HG03159 (cell line): ENCODE data around the gene RASEF.

Experiments
- ATAC-seq: cut with Tn5 transposase; IDR thresholded peaks from one replicate; pipeline ENCODE4 v1.9.1; 2021; ENCODE audit warnings: mild to moderate bottlenecking, moderate library complexity; ENCODE audit not compliant: unreplicated experiment

The RASEF gene

DNA sequence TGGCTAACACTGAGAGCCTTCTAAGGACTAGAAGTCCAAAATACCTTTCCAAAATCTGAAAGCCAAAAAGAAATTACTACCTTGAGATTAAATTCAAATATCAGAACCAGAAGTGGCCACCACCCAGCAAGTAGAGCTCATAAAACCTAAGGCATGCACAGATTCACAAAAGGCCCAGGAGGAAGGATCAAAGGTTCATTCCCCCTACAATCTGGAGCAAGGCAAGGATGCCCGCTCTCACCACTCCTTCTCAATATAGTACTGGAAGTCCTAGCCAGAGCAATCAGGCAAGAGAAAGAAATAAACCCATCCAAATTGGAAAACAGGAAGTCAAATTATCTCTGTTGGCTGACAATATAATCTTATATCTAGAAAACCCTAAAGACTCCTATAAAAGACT is 6.0 kb downstream of the RASEF start:
- no peak for ATAC-seq

DNA sequence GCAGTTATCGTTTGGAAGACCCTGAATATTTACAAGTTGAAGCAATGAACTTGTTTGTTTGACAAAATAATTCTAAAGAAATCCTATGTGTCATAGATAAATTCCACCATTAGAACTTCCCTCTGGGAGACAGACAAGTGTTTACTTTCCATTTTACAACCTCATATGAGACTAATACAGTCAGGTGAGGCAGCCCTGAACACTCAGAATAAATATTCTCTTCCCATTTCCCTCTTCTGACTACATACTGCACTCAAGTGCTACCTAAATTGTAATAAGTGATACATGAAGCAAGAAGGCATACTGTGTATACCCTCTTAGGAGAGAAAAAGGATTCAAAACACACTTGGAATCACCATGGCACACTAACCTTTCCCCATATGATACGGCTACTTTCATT is 6.8 kb downstream of the RASEF start:
- no peak for ATAC-seq

DNA sequence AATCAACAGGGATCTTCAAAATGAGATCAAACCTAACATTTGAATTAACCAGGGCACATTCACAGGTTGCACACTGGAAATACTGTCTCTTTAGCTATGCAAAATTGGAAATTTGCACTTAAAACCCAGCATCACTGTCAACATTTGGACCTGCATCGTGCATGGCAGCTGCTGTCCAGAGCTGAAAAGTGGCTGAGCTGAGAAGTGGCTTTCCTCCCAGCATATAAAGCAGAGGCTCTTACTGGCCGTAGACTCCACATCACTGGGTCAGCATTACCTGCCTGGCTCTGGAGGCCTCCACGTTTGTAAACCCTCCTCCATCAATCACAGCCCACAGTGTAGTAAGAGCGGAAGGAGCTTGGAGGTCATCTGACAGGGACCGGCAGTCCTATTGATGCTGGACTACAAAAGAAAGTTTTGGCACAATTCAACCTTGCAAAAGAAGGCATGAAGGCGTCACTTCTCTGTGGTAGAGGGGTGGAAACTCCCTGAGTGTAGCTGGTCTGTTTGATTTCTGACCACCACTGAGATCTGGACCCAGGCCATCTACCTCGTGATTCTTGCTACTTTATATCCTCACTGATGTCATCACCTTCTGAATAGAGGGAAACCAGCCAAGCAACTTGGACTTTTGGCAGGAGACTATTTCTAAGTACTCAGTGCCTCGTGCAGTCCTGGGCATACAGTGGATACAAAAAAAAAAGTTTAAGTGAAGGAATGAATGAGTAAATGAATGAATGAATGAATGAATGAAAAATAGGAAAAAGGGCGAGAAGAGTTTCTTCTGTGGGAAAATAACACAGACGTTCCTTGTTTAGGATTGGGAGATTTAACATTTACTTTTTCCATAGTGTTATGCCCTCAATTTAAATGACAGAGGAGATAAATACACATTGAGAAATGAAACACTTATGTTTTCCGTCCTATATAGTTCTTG is 14.8 kb downstream of the RASEF start:
- ATAC-seq: no peak

DNA sequence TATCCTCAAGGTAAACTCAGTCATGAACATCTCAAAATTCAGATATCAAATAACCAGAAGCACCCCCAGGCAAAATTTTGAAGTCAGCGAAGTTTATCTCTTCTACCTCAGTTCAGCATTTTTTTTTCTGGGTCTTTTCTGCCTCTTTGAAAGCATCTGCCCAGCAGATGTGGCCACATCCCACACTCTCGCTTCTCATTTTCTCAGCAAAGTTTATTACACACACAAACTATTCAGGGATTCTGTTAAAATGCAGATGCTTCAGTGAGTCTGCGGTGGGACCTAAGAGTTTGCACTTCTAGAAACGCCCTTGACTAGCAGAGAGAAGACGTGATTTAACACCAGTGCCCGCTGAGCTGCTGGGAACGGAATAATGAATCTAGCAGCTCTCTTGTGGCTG is 19.3 kb downstream of the RASEF start:
- ATAC-seq: no peak

DNA sequence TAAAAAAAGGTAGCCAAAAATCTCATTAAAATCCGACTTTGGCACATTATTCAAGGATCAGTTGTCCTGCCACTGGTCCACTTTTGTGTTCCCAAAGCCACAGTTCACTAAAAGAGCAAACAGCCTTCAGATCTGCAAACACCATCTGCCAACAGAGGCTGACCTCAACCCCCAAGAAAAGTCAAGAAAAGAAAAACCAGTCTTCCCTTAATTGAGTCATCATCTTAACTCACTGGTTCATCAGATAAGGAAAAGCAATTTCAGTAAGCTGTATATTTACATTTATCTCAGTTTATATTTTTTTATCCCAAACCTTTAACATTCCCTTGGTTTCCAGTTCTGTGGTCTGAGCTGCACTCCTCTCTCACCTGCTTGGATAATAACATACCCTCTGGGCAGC is 21.2 kb downstream of the RASEF start:
- ATAC-seq: no peak

DNA sequence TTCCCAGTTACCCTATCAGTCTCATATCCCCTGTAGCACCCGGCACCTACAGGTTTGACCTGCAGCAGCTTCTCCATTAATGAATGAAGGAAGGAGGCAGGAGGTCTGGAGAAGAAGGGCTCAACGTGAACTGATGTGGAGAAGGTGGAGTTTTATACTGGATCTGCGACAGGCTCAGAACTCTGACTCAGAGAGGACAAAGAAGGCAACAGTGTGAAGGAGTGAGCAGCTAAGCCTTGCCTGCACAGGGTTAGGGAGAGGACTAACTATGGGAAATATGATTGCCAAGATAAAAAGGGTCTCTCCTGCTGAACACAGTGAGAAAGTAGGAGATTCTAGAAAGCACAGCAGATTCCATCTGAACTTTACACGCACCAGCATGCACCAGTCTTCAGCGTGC is 23.6 kb downstream of the RASEF start:
- ATAC-seq: no peak

DNA sequence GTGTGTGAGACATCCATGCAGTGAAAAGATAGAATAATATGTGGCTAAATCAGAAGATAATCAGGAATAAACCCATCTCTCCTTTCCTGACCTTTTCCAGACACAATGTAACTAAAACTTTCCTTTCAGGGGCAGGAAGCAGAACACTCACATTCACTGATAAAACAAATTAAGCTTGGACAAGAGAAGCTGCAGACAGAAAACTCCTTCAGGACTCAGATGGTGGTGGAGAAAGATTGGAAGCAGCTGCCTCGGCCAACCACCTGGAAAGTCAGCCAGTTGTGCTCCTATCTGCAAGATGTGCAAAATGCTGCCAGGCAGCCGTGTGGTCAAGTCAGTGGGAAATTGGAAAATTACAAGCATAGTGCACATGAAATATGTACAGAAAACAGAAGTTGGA is 26.9 kb downstream of the RASEF start:
- ATAC-seq: no peak

DNA sequence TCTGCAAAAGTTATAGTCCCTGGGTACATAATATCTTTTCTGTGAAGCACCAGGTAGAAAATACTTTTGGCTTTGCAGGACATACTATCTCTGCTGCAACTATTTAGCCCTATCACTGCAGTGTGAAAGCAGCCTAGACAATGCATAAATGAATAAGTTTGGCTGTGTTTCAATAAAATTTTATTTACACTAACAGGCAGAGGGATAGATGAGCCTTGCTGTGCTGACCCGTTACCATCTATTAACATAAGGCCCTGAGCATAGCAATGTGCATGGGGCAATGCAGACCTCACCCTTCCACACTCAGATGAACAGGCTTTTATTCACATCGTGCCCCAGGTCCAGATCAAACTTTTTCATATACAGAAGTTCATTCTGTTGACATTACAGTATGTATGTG is 27.8 kb downstream of the RASEF start:
- ATAC-seq: no peak

DNA sequence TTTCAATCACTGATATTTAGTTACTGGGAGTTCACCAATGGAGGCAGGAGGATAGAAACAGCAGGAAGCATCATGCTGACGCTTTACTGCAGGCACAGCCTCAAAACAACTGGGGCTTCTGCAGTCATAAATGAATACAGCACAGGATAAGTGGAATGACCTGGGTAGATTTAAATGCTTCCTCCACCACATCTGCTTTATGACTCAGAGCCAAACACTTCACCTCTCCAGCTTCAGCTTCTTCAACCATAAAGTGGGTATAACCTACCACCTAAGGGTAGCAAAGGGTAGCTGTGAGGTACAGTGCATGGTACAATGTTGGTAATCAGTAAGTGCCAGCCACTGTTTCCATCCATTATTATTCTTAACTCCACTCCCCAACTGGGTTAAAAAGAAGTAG is 28.4 kb downstream of the RASEF start:
- ATAC-seq: no peak

DNA sequence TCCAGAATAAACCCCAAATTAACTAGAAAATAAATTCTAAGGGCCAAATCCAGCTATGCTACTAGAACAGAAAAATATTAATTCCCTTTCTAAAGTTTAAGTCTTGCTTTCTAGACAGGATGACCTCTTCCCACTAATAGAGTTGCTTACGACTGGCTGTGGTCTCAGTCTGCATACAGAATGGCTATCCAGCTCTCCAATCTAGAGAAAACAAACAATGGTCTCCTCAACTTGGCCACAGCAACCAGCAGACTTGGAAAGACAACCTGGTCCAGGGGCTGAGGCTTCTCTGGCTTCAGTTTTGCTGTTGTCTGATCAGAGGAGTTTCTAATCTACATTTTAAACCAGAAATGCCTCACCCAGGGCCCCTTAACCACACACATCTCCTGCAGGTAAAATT is 28.9 kb downstream of the RASEF start:
- no peak for ATAC-seq

DNA sequence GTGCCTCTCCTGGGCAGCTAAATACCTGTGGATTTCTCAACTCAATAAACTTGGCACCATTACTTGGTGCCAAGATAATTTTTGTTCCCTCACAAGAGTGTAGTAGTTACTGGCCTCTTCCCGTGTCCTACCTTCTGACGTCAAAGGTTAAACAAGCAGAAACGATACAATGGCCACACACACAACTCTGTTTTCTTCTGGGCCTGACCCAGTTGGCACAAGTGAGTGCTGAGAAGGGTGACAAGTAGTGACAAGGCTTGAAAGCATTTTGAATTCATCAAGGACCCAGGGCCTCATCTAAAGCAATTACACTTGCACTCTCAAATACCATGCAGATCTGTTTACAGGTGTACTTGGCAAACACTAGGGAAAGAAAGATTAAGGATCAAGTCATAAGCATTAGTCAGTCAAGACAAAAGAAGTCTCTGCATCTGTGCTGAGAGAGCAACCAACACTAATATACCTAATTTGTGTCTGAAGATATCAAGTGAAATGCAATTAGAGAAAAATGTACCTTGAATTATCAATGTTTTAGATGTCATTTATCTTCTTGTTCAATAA is 30.8 kb downstream of the RASEF start:
- no peak for ATAC-seq

DNA sequence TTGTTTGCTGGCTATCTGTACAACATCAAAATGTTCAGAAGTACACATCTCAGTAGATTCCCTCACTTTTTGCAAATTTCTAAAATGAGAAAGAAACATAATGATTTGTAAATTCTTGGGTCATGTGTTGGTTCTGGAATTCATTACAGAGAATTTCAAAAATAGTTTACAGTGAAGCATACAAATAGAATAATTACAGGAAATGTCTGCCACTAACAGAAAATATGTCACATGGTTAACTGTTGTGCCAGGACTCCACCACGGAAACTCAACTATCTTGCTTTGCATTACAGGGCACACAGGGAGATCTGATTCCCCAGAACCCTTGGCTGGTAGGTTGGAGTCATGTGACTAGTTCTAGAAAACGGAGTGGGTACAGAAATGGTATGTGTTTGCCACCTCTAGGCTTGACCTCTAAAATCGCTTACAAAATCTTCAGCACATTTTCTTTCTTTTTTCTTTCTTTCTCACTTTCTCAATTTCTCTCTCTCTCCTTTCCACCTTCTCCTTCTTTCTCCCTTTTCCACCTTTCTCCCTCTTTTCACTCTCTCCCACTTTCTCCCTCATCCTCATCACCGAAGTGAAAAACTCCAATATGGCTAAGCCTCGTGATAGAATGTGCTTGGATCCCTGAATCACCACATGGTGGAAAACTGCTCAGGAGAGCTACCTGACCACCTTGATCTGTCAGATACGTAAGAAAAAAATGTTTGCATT is 32.4 kb downstream of the RASEF start:
- ATAC-seq: no peak

DNA sequence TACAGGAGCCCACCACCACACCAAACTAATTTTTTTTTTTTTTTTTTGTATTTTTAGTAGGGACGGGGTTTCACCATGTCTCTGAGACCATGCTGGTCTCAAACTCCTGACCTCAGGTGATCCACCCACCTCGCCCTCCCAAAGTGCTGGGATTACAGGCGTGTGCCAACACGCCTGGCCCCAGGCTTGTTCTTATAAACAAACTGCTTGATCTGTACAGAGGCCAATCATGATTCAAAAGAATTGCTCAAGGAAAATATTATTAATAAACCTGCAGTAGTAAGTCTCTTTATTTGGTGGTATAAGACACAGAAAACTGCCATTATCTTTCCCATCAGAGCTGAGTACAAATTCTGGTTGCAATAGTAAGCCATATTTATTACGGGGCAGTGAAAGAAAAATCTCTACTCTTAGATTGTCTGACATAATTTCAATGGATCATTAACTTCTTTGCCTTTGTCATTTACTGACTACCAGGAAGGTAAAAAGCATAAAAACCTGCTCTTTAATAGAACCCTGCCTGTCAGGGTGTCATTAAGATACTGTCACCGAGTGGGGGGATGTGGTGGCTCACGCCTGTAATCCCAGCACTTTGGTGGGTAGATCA is 33.3 kb downstream of the RASEF start:
- no peak for ATAC-seq

DNA sequence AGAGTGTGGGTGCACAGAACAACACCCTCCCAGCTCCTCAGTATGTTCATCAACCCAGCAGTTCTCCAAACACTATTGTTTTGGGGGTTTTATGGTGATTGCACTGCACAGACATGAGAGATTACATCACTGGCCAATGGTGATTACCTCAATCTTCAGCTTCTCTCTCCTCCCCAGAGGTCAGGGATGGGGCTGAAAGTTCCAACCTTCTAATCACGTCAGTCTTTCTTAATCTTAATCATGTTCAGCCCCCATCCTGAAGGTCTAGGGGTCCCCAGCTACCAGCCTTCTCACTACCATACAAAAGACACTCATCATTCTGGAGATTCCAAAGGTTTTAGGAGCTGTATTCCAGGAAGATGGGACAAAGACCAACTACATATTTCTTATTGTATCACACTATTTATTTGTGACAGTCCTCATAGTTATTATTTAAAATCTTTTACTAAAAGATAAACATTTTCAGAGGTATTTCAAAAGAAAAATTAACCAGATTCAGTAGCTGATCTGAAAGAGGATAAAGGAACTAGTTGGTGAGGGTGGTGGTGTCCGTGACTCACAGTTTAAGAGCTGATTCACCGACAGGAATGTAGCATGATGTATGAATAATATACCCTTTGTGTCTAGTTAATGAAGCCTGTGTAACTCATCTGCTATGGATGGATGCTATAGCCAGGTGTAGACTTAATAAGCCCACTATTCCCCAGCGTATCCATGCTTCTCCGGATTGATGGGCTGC is 35.6 kb downstream of the RASEF start:
- no peak for ATAC-seq

DNA sequence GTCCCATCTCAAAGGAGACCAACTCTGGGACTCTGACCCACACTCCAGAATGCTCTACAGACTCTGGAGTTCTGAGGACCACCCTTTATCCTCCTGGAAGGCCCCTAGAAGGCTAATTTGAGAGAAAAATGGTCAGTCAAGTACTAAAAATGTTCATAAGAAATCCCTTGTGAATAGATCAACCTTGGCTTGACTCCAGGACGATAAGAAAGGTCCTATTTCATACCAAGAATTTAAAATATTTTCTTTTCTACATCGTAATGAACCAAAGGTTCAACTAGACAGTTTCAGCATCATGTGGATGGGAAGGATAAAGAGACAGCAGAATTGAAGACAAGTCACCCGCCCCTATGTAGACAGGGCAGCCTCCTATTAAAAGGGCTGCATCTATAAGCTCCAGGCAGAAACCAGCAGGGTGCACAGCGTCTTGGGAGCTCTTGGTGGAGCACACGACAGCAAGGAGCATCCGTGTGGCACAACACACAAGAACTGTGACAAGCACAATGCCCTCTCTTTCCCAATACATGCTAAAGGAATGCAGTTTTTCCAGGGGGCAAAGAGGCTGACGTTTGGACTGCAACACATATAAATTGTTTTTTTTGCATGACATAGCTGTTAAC is 38.3 kb downstream of the RASEF start:
- ATAC-seq: no peak

DNA sequence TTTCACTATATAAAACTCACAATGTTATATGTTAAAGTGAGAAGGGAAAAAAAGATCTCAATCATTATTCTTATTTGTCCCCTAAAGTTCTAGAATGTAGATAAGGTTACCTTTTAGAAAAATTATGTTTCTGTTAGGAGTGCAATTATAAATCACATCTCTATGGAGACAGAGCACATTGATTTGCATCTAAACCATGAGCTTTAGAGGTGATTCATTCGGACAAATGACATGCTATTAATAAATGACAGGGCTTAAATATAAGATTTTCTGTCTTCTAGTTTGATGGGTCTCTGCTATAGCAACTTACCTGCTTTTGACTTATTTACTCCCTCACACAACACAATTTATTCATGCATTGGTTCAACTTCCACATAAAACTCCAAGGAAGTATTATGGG is 39.8 kb downstream of the RASEF start:
- ATAC-seq: no peak

DNA sequence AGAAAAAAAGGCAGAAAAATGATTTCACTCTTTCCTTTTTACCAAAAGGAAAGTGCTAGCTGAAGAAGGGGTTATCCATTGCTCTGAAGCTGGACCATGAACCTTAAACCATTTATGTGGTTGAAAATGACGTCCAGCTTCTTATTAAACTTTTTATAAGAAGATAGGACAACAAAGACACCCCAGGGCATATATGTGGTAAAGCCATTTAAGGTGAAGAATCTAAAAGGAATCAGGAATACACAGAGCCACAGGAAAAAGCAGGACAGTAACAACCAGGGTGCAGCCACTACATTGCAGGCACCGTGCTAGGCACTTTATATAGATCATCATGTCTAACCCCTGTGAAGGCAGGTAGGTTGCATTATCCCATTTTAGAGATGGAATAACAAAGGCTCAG is 42.1 kb downstream of the RASEF start:
- ATAC-seq: no peak

DNA sequence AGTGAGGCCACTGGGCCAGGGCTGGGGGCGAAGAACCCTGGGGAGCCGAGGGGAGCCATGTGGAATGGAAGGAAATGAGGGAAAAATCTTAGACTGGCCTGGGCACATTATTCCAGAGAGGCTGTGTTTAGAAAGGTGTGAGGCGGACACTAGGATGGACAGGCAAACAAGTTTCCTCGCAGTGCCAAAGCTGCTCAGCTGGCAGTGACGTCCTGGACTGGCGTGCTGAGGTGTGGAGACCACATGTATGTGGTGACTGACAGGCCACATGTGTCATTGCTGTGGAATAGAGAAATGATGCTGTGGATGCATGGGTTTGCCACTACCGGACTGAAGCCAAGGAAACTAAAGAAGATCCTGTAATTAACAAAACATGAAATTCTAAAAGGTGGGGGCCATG is 42.6 kb downstream of the RASEF start:
- ATAC-seq: no peak

DNA sequence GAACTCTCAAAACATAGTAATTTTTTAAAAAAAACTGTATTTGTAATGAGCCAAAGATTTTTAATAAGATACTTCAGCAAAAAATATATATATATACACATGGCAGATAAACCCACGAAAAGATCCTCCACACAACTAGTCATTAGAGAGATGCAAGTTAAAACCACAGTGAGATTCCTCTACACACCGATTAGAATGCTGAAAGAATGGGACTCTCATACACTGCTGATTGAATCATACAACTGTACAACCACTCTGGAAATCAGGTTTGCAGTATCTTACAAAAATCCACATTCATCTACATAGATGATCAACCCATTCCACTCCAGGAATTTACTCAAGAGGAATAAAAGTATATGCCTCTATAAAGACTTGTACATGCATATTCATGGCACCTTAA is 43.7 kb downstream of the RASEF start:
- no peak for ATAC-seq

DNA sequence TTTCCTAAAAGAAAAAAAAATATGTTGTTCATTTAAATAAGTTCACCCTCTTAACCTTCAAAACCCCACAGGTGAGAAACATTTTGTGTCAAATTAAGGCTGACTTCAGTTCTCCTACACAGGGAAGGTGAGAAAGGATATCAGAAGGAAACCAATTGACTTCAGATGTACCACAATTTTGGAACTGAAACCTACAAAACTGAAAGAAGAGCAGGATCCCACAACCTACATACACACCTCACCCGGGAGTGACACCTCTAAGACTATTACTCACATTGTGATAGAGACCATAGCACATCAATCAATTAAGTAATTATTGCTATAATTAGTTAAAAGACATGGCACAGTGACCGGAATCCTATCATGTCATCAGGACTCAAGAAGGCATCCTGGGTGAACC is 47.0 kb downstream of the RASEF start:
- no peak for ATAC-seq
